ENCODE data around the gene RAB9A.

GRCh38 chrX:13692771-13693231 lies 3.9 kb downstream of the RAB9A start:
- TF ChIP-seq CTCF (IDR thresholded peaks at IDR 0.05; ENCODE audit: low read depth, low read length), result no peak
- TF ChIP-seq POLR2A (IDR thresholded peaks at IDR 0.05; ENCODE audit: extremely low read depth, insufficient read length), result no peak
